ENCODE data around the gene TAGLN2. TPM values are rescaled to one million over a fixed set of nuclear protein-coding genes. Genes with fewer than 3 reads are reported as not detected.
"Not testable (repeated sequence)": the region's sequence is repeated elsewhere in the genome, so short reads cannot be mapped to it uniquely, and the experiment has no call there.

Gene TAGLN2
- total RNA-seq, 4 donors from 2014 or later: 104 to 170 (median 151) TPM

DNA sequence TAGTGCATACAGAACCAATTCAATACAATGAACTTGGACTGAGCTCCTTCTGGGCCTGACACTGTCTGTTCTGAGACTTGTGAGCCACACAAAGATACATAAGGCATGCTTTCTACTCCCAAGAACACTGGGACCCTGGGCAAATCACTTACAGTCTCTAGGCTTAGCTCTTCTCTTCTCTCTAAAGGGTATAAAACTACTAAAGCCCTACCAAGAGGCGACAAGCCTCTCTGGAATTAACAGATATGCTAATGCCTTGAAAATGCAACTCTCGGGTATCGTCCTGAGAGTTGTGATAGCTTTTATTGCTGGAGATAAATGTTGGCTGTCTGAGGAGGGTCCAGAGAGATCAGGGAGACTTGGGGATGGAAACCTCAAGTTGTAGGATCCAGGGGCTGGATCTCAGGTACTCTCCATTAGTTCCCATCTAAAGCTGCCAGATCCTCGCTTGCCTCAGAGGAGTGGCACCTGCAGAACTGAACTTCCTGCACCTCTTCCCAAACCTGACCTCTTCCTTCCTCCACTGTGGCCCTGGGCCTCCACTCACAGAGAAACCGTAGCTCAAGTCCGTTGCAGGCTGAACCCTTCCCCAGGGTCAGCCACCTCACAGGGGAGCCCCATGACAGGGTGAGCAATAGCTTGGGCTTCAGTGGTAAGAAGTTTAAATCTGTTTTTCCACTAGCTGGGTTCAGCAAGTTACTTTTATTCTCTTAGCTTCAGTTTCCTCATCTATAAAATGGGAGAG, 13.8 kb downstream of the TAGLN2 start:
- intact Hi-C loops (cut with DNase I): no loop called here
- no peak for DNase-seq

GRCh38 chr1:159908031-159908940, 17.0 kb downstream of the TAGLN2 start:
- Histone ChIP-seq H3K4me1 (peaks cover 0 to 19% of the 10 kb centered on the region in 2 donors), H3K36me3 (no peaks in the 10 kb centered on the region), H3K9me3 (no peaks in the 10 kb centered on the region), H3K27me3 (no peaks in the 10 kb centered on the region), H3K4me3 (replicated peaks in 1 of 3) (no peak overlapping the region), H3K27ac (no peak overlapping the region)
- intact Hi-C loops (cut with DNase I): no loop called here
- WGBS, 2 donors: 86 to 87% methylated on average over 9 of the region's 9 CpGs
- no peak for DNase-seq
- no peak for TF ChIP-seq POLR2A (IDR thresholded peaks at IDR 0.05)
- TF ChIP-seq CTCF (IDR thresholded peaks at IDR 0.05): no peak

More for the DNA sequence above, 13.8 kb downstream of the TAGLN2 start:
- Histone ChIP-seq H3K27me3 (no peaks in the 10 kb centered on the region), H3K9me3 (no peaks in the 10 kb centered on the region), H3K36me3 (no peaks in the 10 kb centered on the region), H3K4me3 (replicated peaks in 1 of 3) (no peak overlapping the region), H3K27ac (no peak overlapping the region), H3K4me1 (peaks cover 0 to 34% of the 10 kb centered on the region in 2 donors)
- 79 to 82% methylated on average over 6 of the region's 6 CpGs for WGBS, 2 donors
- TF ChIP-seq POLR2A (IDR thresholded peaks at IDR 0.05) (no peak), CTCF (IDR thresholded peaks at IDR 0.05) (no peak)

DNA sequence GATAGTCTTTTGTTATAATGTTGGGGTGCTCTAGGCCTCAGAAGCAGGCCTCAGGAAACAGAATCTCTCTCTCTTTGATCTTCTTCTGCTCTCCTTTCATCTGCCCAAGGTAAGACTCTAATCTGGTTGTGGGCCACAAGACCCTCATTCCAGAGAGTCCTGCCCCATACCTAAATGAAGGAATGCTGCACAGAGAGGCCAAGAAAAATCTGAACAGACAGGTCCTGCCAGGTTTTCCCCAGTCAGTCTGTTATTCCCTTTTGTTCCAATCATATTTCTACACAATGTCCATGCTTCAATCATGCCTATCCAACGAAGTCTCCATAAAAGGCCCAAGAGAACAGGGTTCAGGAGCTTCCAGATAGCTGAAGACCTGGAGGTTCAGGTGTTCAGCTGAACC, 18.3 kb downstream of the TAGLN2 start:
- TF ChIP-seq CTCF (IDR thresholded peaks at IDR 0.05) (no peak), POLR2A (IDR thresholded peaks at IDR 0.05) (no peak)
- H3K4me1 ChIP-seq: peaks cover 0 to 11% of the 10 kb centered on the region in 2 donors
- intact Hi-C loops (cut with DNase I): no loop called here
- H3K4me3 ChIP-seq (replicated peaks in 1 of 3): no peak overlapping the region
- no peaks in the 10 kb centered on the region for H3K27me3 ChIP-seq
- no peak for DNase-seq
- H3K36me3 ChIP-seq: no peaks in the 10 kb centered on the region
- H3K27ac ChIP-seq: no peak overlapping the region
- 52 to 57% methylated on average over 1 of the region's 1 CpG for WGBS, 2 donors
- H3K9me3 ChIP-seq: no peaks in the 10 kb centered on the region

DNA sequence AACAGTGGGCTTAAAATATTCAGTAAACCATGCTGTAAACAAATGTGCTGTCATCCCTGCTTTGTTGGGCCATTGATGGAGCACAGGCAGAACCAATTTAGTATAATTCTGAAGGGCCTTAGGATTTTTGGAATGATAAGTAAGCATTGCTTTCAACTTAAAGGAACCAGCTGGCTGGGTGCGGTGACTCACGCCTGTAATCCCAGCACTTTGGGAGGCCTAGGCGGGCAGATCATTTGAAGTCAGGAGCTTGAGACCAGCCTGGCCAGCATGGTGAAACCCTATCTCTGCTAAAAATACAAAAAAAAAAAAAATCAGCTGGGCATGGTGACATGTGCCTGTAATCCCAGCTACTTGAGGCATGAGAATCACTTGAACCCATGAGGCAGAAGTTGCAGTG, 21.3 kb downstream of the TAGLN2 start:
- H3K4me3 ChIP-seq (replicated peaks in 1 of 3); H3K27ac ChIP-seq; H3K27me3 ChIP-seq; H3K9me3 ChIP-seq; H3K36me3 ChIP-seq; DNase-seq; intact Hi-C loops (cut with DNase I): not testable (repeated sequence)
- 79% methylated on average over 3 of the region's 3 CpGs for WGBS, 2 donors
- peaks cover 15 to 18% of the 10 kb centered on the region in 2 donors for H3K4me1 ChIP-seq

- no peak for DNase-seq
- intact Hi-C loops (cut with DNase I): no loop called here
- Histone ChIP-seq H3K9me3 (no peaks in the 10 kb centered on the region), H3K36me3 (no peaks in the 10 kb centered on the region), H3K4me3 (replicated peaks in 1 of 3) (no peak overlapping the region), H3K4me1 (peaks cover 15 to 18% of the 10 kb centered on the region in 2 donors), H3K27me3 (no peaks in the 10 kb centered on the region), H3K27ac (no peak overlapping the region)
- WGBS, 2 donors: 98% methylated on average over 3 of the region's 3 CpGs
- no peak for TF ChIP-seq POLR2A (IDR thresholded peaks at IDR 0.05)
- no peak for TF ChIP-seq CTCF (IDR thresholded peaks at IDR 0.05)
These were observed 22.8 kb downstream of the TAGLN2 start for GRCh38 chr1:159902541-159902940.
